WTC11 (cell line): ENCODE measurements around the gene KCNG3. TPM values are rescaled to one million over a fixed set of nuclear protein-coding genes. Genes with fewer than 3 reads are reported as not detected.
A peak's percentile ranks its signal among the peaks of the same experiment; 100 is the strongest.

Source experiments
- ATAC-seq: fragments of 200-7000 bp; cut with Tn5 transposase; 2 replicates; pipeline ENCODE4 v1.10.0; 2021; ENCODE audit warnings: mild to moderate bottlenecking, moderate library complexity
- CTCF ChIA-PET: fragments of 300-600 bp; sonication (Branson Sonifier 250); formaldehyde crosslinking; loops from one replicate; lab custom pipeline; 2021; ENCODE audit warnings: antibody characterized with exemption; lab: Charles Lee
- POLR2A ChIA-PET: fragments of 350-600 bp; sonication (Branson Sonifier 250); formaldehyde crosslinking; loops from one replicate; lab custom pipeline; 2021; ENCODE audit warnings: antibody characterized with exemption; lab: Charles Lee
- DNase-seq: peaks from one replicate; pipeline ENCODE4 v3.0.0; 2021; ENCODE audit warnings: low spot score
- H3K27ac Mint-ChIP-seq: 2 replicates; pipeline ENCODE4 v1.8.0; 2021; ENCODE audit warnings: mixed read lengths
- H3K27me3 Mint-ChIP-seq: 2 replicates; pipeline ENCODE4 v1.8.0; 2021; ENCODE audit warnings: low read depth, mild to moderate bottlenecking, moderate library complexity, mixed read lengths
- H3K36me3 Mint-ChIP-seq: 2 replicates; pipeline ENCODE4 v1.8.0; 2021; ENCODE audit warnings: mixed read lengths
- H3K4me1 Mint-ChIP-seq: 2 replicates; pipeline ENCODE4 v1.8.0; 2022; ENCODE audit warnings: mixed read lengths
- H3K4me3 Mint-ChIP-seq: 2 replicates; pipeline ENCODE4 v1.8.0; 2021; ENCODE audit warnings: mild to moderate bottlenecking, moderate library complexity, mixed read lengths
- H3K9me3 Mint-ChIP-seq: 2 replicates; pipeline ENCODE4 v1.8.0; 2021; ENCODE audit warnings: mixed read lengths
- ARID4B ChIP-seq: sonication (generic); formaldehyde crosslinking; IDR thresholded peaks from 2 replicates; pipeline ENCODE4 v1.8.0; 2023; ENCODE audit warnings: missing genetic modification reagents, mild to moderate bottlenecking, borderline replicate concordance
- ATF2 ChIP-seq: sonication (generic); formaldehyde crosslinking; IDR thresholded peaks from 2 replicates; pipeline ENCODE4 v1.8.1; 2022; ENCODE audit warnings: low read depth, missing genetic modification reagents, borderline replicate concordance
- ATF3 ChIP-seq: sonication (generic); formaldehyde crosslinking; conservative IDR thresholded peaks from 2 replicates; pipeline ENCODE4 v1.8.1; 2022; ENCODE audit warnings: mild to moderate bottlenecking, missing genetic modification reagents
- ATF6 ChIP-seq: sonication (generic); formaldehyde crosslinking; IDR thresholded peaks from 2 replicates; pipeline ENCODE4 v1.8.1; 2023; ENCODE audit warnings: mild to moderate bottlenecking, missing genetic modification reagents
- CBFB ChIP-seq: sonication (generic); formaldehyde crosslinking; IDR thresholded peaks from 2 replicates; pipeline ENCODE4 v1.8.1; 2022; ENCODE audit warnings: mild to moderate bottlenecking, low read depth, missing genetic modification reagents
- CREM ChIP-seq: sonication (generic); formaldehyde crosslinking; IDR thresholded peaks from 2 replicates; pipeline ENCODE4 v1.8.1; 2022; ENCODE audit warnings: mild to moderate bottlenecking, missing genetic modification reagents, moderate library complexity
- E2F4 ChIP-seq: sonication (generic); formaldehyde crosslinking; IDR thresholded peaks from 2 replicates; pipeline ENCODE4 v1.8.1; 2022; ENCODE audit warnings: low read depth, mild to moderate bottlenecking, moderate library complexity, missing genetic modification reagents, borderline replicate concordance
- FOXK1 ChIP-seq: sonication (generic); formaldehyde crosslinking; IDR thresholded peaks from 2 replicates; pipeline ENCODE4 v1.8.0; 2022; ENCODE audit warnings: mild to moderate bottlenecking, moderate library complexity, missing genetic modification reagents
- GTF2I ChIP-seq: fragments of 250-450 bp; sonication (Bioruptor Pico); conservative IDR thresholded peaks from 2 replicates; pipeline ENCODE4 v1.4.0; 2021; ENCODE audit warnings: mild to moderate bottlenecking
- JAZF1 ChIP-seq: fragments of 250-450 bp; sonication (Bioruptor Pico); IDR thresholded peaks from 2 replicates; pipeline ENCODE4 v1.9.0; 2021; ENCODE audit warnings: moderate library complexity, mild to moderate bottlenecking, inconsistent platforms
- MLX ChIP-seq: sonication (generic); formaldehyde crosslinking; IDR thresholded peaks from 2 replicates; pipeline ENCODE4 v1.8.1; 2023; ENCODE audit warnings: mild to moderate bottlenecking, missing genetic modification reagents, moderate library complexity
- MYBL2 ChIP-seq: sonication (generic); formaldehyde crosslinking; IDR thresholded peaks from 2 replicates; pipeline ENCODE4 v1.8.1; 2023; ENCODE audit warnings: mild to moderate bottlenecking, moderate library complexity, missing genetic modification reagents
- NFATC4 ChIP-seq: fragments of 250-450 bp; sonication (Bioruptor Pico); IDR thresholded peaks from 2 replicates; pipeline ENCODE4 v1.9.0; 2021; ENCODE audit warnings: mild to moderate bottlenecking
- NFE2L1 ChIP-seq: sonication (generic); formaldehyde crosslinking; IDR thresholded peaks from 2 replicates; pipeline ENCODE4 v1.8.1; 2023; ENCODE audit warnings: missing genetic modification reagents
- NR1H2 ChIP-seq: sonication (generic); formaldehyde crosslinking; IDR thresholded peaks from 2 replicates; pipeline ENCODE4 v1.9.0; 2021; ENCODE audit warnings: mild to moderate bottlenecking, moderate library complexity, missing genetic modification reagents
- NR2C2 ChIP-seq: sonication (generic); formaldehyde crosslinking; IDR thresholded peaks from 2 replicates; pipeline ENCODE4 v1.8.0; 2022; ENCODE audit warnings: mild to moderate bottlenecking, missing genetic modification reagents
- SMAD3 ChIP-seq: sonication (generic); formaldehyde crosslinking; IDR thresholded peaks from 2 replicates; pipeline ENCODE4 v1.8.0; 2022; ENCODE audit warnings: missing genetic modification reagents, mild to moderate bottlenecking, borderline replicate concordance
- TEAD1 ChIP-seq: sonication (generic); formaldehyde crosslinking; IDR thresholded peaks from 2 replicates; pipeline ENCODE4 v1.8.0; 2022; ENCODE audit warnings: mild to moderate bottlenecking, missing genetic modification reagents
- ZBTB43 ChIP-seq: sonication (generic); formaldehyde crosslinking; IDR thresholded peaks from 2 replicates; pipeline ENCODE4 v1.8.1; 2023; ENCODE audit warnings: mild to moderate bottlenecking, missing genetic modification reagents
- ZNF138 ChIP-seq: sonication (generic); formaldehyde crosslinking; conservative IDR thresholded peaks from 2 replicates; pipeline ENCODE4 v1.8.1; 2022; ENCODE audit warnings: mild to moderate bottlenecking, moderate library complexity, missing genetic modification reagents
- ZNF317 ChIP-seq: sonication (generic); formaldehyde crosslinking; IDR thresholded peaks from 2 replicates; pipeline ENCODE4 v1.8.1; 2023; ENCODE audit warnings: low read depth, mild to moderate bottlenecking, moderate library complexity, missing genetic modification reagents, borderline replicate concordance
- ZNF396 ChIP-seq: fragments of 250-450 bp; sonication (Bioruptor Pico); IDR thresholded peaks from 2 replicates; pipeline ENCODE4 v1.8.0; 2021; ENCODE audit warnings: mild to moderate bottlenecking, moderate library complexity, borderline replicate concordance
- ZNF512 ChIP-seq: sonication (generic); formaldehyde crosslinking; IDR thresholded peaks from 2 replicates; pipeline ENCODE4 v1.8.1; 2022; ENCODE audit warnings: missing genetic modification reagents, borderline replicate concordance
- total RNA-seq: library from RNA; stranded (reverse); gene quantifications from 3 replicates; pipeline ENCODE4 v1.2.3, GENCODE V29; 2021

The KCNG3 gene
- total RNA-seq, 1 experiment from 2014 or later, result 15.5 TPM

GRCh38 chr2:42492691-42493467 is 903 bp downstream of the KCNG3 start:
- H3K9me3 Mint-ChIP-seq, result no peaks in the 10 kb centered on the region
- ChIA-PET CTCF (interaction anchor here (0.8 to 1.0 kb wide), 2 partner anchors 107 to 168 kb away, joined by 4 read pairs; no protein-coding TSS in a partner anchor), POLR2A (interaction anchor here (0.6 kb wide), 1 partner anchor 150 kb away, joined by 3 read pairs; no protein-coding TSS in a partner anchor)
- peak overlapping the region; percentile 41; the same call in 1 of the 2 replicates for H3K27ac Mint-ChIP-seq
- H3K4me3 Mint-ChIP-seq, result peak overlapping the region; percentile 84
- ATAC-seq, result peak; percentile 2
- no peaks in the 10 kb centered on the region for H3K36me3 Mint-ChIP-seq
- peak; percentile 63 for DNase-seq
- peaks cover 44% of the 10 kb centered on the region for H3K4me1 Mint-ChIP-seq
- H3K27me3 Mint-ChIP-seq, result peaks cover 20% of the 10 kb centered on the region
- TF ChIP-seq NFATC4 (CRISPR knock-in tag), result no peak
- TF ChIP-seq ARID4B (CRISPR knock-in tag), result no peak
- no peak for TF ChIP-seq ATF3 (CRISPR knock-in tag)
- 0 out of 2 replicates have a peak, but pooled peaks have one; percentile 44 for TF ChIP-seq TEAD1 (CRISPR knock-in tag)
- TF ChIP-seq ATF6 (CRISPR knock-in tag), result no peak
- 0 out of 2 replicates have a peak, but pooled peaks have one; percentile 49 for TF ChIP-seq SMAD3
- TF ChIP-seq ZNF317 (CRISPR knock-in tag), result peak; percentile 56; the same call in 1 of the 2 replicates
- no peak; the same call in 1 of the 2 replicates for TF ChIP-seq NR2C2 (CRISPR knock-in tag)
- peak; percentile 70; the same call in 1 of the 2 replicates for TF ChIP-seq ZBTB43 (CRISPR knock-in tag)
- no peak for TF ChIP-seq CREM (CRISPR knock-in tag)
- no peak for TF ChIP-seq FOXK1
- peak; percentile 39; the same call in 1 of the 2 replicates for TF ChIP-seq NFE2L1 (CRISPR knock-in tag)
- TF ChIP-seq ZNF396, result no peak
- peak; percentile 12; the same call in 1 of the 2 replicates for TF ChIP-seq E2F4 (CRISPR knock-in tag)
- TF ChIP-seq JAZF1 (CRISPR knock-in tag), result no peak
- TF ChIP-seq GTF2I (CRISPR knock-in tag), result no peak
- TF ChIP-seq MYBL2 (CRISPR knock-in tag), result peak; percentile 91
- TF ChIP-seq ZNF138, result peak; percentile 60; the same call in 1 of the 2 replicates
- no peak for TF ChIP-seq ZNF512 (CRISPR knock-in tag)
- TF ChIP-seq ATF2, result no peak
- TF ChIP-seq MLX (CRISPR knock-in tag), result no peak
- 0 out of 2 replicates have a peak, but pooled peaks have one; percentile 24 for TF ChIP-seq CBFB (CRISPR knock-in tag)
- TF ChIP-seq NR1H2 (CRISPR knock-in tag), result no peak
